ENCODE results near the gene FRZB. TPM values are rescaled to one million over a fixed set of nuclear protein-coding genes. Genes with fewer than 3 reads are reported as not detected.

Gene FRZB
- total RNA-seq, 2 donors from 2014 or later = 0.66 to 2.9 TPM

DNA sequence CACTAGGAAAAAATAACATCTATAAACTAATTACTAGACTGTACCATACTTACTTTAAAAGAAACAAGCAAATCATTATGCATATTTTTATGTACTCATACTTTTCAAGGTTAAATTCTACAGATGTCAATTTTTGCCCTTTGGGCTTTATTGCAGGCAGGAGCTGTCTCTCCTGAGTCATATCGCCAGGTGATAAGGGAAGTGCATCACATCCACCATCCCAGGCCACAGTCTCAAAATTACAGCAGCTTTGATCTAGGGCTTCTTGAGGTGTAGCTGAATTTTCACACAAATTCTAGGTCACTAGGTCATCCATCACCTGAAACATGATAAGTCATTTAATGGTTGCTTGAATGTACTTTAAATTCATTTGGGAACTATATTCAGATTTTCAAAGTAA lies 38.4 kb upstream of the FRZB start:
- H3K36me3 ChIP-seq (replicated peaks in 1 of 2; ENCODE audit: insufficient read depth in 1 of 2, low read depth in 2 of 2) = no peaks in the 10 kb centered on the region
- no peak for DNase-seq
- H3K27ac ChIP-seq = no peak overlapping the region
- WGBS, 2 donors = 78 to 91% methylated on average over 1 of the region's 1 CpG
- H3K27me3 ChIP-seq = no peaks in the 10 kb centered on the region
- intact Hi-C loops (cut with DNase I) = no loop called here
- no peak overlapping the region for H3K4me3 ChIP-seq
- H3K4me1 ChIP-seq = no peaks in the 10 kb centered on the region
- no peaks in the 10 kb centered on the region for H3K9me3 ChIP-seq
- ATAC-seq = no peak
- TF ChIP-seq, protein P1, sequence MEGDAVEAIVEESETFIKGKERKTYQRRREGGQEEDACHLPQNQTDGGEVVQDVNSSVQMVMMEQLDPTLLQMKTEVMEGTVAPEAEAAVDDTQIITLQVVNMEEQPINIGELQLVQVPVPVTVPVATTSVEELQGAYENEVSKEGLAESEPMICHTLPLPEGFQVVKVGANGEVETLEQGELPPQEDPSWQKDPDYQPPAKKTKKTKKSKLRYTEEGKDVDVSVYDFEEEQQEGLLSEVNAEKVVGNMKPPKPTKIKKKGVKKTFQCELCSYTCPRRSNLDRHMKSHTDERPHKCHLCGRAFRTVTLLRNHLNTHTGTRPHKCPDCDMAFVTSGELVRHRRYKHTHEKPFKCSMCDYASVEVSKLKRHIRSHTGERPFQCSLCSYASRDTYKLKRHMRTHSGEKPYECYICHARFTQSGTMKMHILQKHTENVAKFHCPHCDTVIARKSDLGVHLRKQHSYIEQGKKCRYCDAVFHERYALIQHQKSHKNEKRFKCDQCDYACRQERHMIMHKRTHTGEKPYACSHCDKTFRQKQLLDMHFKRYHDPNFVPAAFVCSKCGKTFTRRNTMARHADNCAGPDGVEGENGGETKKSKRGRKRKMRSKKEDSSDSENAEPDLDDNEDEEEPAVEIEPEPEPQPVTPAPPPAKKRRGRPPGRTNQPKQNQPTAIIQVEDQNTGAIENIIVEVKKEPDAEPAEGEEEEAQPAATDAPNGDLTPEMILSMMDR (IDR thresholded peaks at IDR 0.05) = no peak
- TF ChIP-seq POLR2A (IDR thresholded peaks at IDR 0.05) = no peak

DNA sequence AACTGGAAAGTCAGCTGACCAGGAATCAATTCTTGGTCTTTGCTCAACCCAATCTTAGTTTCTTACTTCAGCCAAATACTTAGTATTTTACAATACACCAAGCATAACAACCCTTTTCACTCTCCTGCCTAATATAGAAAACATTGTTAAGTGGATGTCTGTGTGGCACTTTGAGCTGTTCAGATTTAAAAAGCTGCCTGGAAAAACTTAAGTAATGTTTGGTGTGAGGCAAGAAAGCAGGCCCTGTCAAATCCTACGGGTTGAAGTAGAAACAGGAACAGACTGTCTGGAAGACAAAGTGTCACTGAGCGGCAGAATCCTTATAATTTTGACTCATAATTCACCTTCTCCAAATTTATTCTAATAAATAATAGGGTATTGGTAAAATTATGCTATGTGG lies 37.1 kb upstream of the FRZB start:
- TF ChIP-seq, protein P1 (IDR thresholded peaks at IDR 0.05) = no peak
- TF ChIP-seq POLR2A (IDR thresholded peaks at IDR 0.05) = no peak
- 83 to 97% methylated on average over 2 of the region's 2 CpGs for WGBS, 2 donors

DNA sequence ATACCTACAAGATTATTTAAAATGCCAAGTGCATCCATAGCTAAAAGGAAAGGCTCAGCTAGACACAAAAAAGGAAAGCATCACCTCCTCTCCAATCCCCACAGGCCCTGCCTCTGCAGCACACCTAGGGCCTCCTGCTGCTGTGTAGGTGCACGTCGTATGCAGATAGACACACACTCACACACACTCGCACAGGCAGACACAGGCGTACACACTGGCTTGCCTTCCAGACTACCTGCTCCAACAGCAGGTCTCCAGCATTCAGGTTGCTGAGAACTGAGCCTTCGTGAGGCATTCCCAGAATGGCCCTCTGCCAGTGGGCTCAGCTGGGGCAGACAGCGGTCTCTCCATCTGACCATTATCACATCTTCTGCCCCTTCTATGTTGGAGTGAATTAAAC lies 35.3 kb upstream of the FRZB start:
- no peak overlapping the region for H3K4me3 ChIP-seq
- DNase-seq = no peak
- WGBS, 2 donors = 93 to 94% methylated on average over 6 of the region's 6 CpGs
- intact Hi-C loops (cut with DNase I) = no loop called here
- H3K27ac ChIP-seq = no peak overlapping the region
- no peaks in the 10 kb centered on the region for H3K36me3 ChIP-seq (replicated peaks in 1 of 2; ENCODE audit: insufficient read depth in 1 of 2, low read depth in 2 of 2)
- no peak for TF ChIP-seq POLR2A (IDR thresholded peaks at IDR 0.05)
- TF ChIP-seq, protein P1 (IDR thresholded peaks at IDR 0.05) = no peak
- no peaks in the 10 kb centered on the region for H3K4me1 ChIP-seq
- H3K27me3 ChIP-seq = no peaks in the 10 kb centered on the region
- H3K9me3 ChIP-seq = no peaks in the 10 kb centered on the region
- no peak for ATAC-seq

More for the DNA sequence above, 37.1 kb upstream of the FRZB start:
- no peaks in the 10 kb centered on the region for H3K4me1 ChIP-seq
- no peak overlapping the region for H3K4me3 ChIP-seq
- H3K9me3 ChIP-seq = no peaks in the 10 kb centered on the region
- H3K27me3 ChIP-seq = no peaks in the 10 kb centered on the region
- H3K27ac ChIP-seq = no peak overlapping the region
- no peaks in the 10 kb centered on the region for H3K36me3 ChIP-seq (replicated peaks in 1 of 2; ENCODE audit: insufficient read depth in 1 of 2, low read depth in 2 of 2)
- DNase-seq (no peak), ATAC-seq (no peak)
- intact Hi-C loops (cut with DNase I) = no loop called here

DNA sequence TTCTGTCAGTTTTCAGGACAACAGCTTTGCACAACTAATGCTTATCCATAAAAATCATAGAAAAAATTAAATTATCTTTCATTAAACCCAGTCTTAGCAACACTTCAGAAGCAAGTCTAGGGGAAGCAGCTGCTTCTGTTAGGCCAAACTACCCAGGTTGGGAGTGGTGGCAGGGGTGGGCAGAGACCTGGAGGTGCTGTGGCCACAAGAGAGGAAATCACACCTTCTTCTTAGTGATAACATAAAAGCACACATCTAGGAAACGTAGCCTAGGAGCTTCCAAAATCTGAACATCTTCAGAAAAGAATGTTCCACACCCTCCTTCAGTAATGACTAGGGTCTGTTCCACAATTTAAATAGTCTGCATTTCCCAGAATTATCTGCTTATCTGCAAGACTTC lies 32.3 kb upstream of the FRZB start:
- Histone ChIP-seq H3K4me1 (no peaks in the 10 kb centered on the region), H3K36me3 (replicated peaks in 1 of 2; ENCODE audit: insufficient read depth in 1 of 2, low read depth in 2 of 2) (no peaks in the 10 kb centered on the region), H3K9me3 (no peaks in the 10 kb centered on the region), H3K27me3 (no peaks in the 10 kb centered on the region), H3K27ac (no peak overlapping the region), H3K4me3 (no peak overlapping the region)
- intact Hi-C loops (cut with DNase I) = no loop called here
- no peak for DNase-seq
- 84 to 95% methylated on average over 1 of the region's 1 CpG for WGBS, 2 donors
- no peak for ATAC-seq
- no peak for TF ChIP-seq POLR2A (IDR thresholded peaks at IDR 0.05)
- TF ChIP-seq, protein P1 (IDR thresholded peaks at IDR 0.05) = no peak

DNA sequence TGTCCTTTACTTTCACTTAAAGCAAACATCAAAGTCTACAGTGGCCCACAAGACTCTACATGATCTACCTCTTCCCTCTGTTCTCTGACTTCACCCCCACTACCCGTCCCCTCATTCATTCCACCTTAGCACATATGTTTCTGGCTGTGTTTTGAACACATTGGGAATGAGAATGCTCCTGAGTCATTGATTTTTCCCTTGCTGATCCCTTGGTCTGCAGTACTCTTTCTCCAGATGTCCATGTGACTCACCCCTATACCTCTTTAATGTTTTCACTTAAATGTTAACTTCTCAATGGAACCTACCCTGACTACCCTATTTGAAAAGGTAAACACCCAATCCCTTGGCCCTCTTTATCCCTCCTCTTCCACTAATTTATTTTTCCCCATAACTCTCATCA lies 30.7 kb upstream of the FRZB start:
- Histone ChIP-seq H3K4me1 (no peaks in the 10 kb centered on the region), H3K9me3 (no peaks in the 10 kb centered on the region), H3K36me3 (replicated peaks in 1 of 2; ENCODE audit: insufficient read depth in 1 of 2, low read depth in 2 of 2) (no peaks in the 10 kb centered on the region), H3K27me3 (no peaks in the 10 kb centered on the region), H3K4me3 (no peak overlapping the region), H3K27ac (no peak overlapping the region)
- no peak for DNase-seq
- no peak for ATAC-seq
- TF ChIP-seq, protein P1 (IDR thresholded peaks at IDR 0.05) = no peak
- TF ChIP-seq POLR2A (IDR thresholded peaks at IDR 0.05) = no peak
- WGBS, 2 donors = 76 to 92% methylated on average over 1 of the region's 1 CpG
- intact Hi-C loops (cut with DNase I) = no loop called here
